Mucosa of descending colon (tissue), 3 donors: Measurements from ENCODE around the gene MADCAM1. TPM values are rescaled to one million over a fixed set of nuclear protein-coding genes. Genes with fewer than 3 reads are reported as not detected.

ENCODE experiments used
- ATAC-seq: fragments of 200-7000 bp; cut with Tn5 transposase; one replicate; pipeline ENCODE4 v1.9.1; 2020; ENCODE audit warnings: mild to moderate bottlenecking, moderate library complexity
- DNase-seq, 3 donors: peaks; one replicate each; pipeline ENCODE4 v3.0.0-alpha.2; 2020
- H3K36me3 ChIP-seq: fragments of 200-600 bp; one replicate; pipeline ENCODE4 v1.8.0; 2021; ENCODE audit warnings: low read depth, mild to moderate bottlenecking
- H3K4me1 ChIP-seq: fragments of 200-600 bp; one replicate; pipeline ENCODE4 v1.8.0; 2021; ENCODE audit warnings: low read depth, mild to moderate bottlenecking
- H3K4me3 ChIP-seq: fragments of 200-600 bp; one replicate; pipeline ENCODE4 v1.8.0; 2021; ENCODE audit warnings: mild to moderate bottlenecking
- H3K9me3 ChIP-seq: fragments of 200-600 bp; one replicate; pipeline ENCODE4 v1.8.0; 2021; ENCODE audit warnings: mild to moderate bottlenecking
- intact Hi-C, 2 donors: fragments of 100-400 bp; cut with DNase I in 1 of 2; cut with micrococcal nuclease in 1 of 2; formaldehyde crosslinking; loops; one replicate each; pipeline versions ENCODE4 v1.11.0 to v1.11.1; 2022; cut with DNase I, micrococcal nuclease
- total RNA-seq, 3 donors: library from RNA; stranded (reverse); fragmentation: NEBNext Ultra II Directional in 2 of 3; extraction: Animal tissue kit (Norgen Biotek cat#: 25700) in 2 of 3; gene quantifications; one replicate each; pipeline versions ENCODE4 v1.2.1 to v1.2.4, GENCODE V29; 2021 to 2023
- TF ChIP-seq, protein P1 (sequence below): fragments of 200-600 bp; IDR thresholded peaks from one replicate; pipeline ENCODE4 v1.8.0; 2022; ENCODE audit warnings: antibody characterized with exemption, mild to moderate bottlenecking
- donor health status: DM: no; HTN: no; CAD: no; lungs with moderate emphysema.
- donor health status: DM: no; HTN: no; CAD: no.
- donor health status: DM: no; HTN: yes; CAD: no.

Gene MADCAM1
- total RNA-seq, 3 donors from 2014 or later: 2.3 to 4.3 (median 4.1) TPM

DNA sequence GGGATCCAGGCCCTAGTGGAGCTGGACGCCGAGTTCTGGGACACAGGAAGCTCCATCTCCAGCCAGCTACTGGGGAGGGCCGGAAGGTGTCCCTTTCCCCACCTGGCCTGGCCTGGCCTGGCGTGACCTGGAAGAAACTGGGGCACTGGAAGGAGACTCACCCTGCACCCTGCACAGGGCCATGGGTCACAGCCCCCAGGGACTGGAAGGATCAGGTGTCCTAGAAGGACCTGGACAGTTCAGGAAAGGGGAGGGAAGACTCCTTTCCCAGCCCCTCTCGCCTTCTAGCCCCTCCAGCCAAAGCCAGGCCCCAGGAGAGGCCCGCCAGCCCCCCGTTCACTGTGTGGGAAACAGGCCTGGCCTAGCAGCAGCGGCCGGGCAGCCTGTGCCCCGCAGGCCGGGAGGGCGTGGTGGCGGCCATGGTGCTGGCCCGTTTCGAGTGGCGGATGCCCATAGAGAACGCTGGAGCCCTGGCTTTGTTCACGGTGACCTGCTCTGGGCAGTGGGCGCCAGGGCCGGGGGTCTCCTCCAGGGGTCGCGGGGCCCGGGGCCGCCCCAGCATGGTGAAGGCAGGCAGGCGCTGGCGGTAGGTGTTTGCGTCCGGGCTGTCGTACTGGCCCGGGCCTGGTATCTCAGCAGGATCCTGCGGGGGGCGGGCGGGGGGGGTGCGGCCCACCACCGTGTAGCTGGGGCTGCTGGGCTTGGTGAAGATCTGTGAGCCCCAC lies 32.6 kb upstream of the MADCAM1 start:
- Histone ChIP-seq H3K36me3 (no peaks in the 10 kb centered on the region), H3K4me3 (no peak overlapping the region), H3K4me1 (peaks cover 15% of the 10 kb centered on the region), H3K9me3 (no peaks in the 10 kb centered on the region)
- intact Hi-C loops: no loop called here
- TF ChIP-seq, protein P1, sequence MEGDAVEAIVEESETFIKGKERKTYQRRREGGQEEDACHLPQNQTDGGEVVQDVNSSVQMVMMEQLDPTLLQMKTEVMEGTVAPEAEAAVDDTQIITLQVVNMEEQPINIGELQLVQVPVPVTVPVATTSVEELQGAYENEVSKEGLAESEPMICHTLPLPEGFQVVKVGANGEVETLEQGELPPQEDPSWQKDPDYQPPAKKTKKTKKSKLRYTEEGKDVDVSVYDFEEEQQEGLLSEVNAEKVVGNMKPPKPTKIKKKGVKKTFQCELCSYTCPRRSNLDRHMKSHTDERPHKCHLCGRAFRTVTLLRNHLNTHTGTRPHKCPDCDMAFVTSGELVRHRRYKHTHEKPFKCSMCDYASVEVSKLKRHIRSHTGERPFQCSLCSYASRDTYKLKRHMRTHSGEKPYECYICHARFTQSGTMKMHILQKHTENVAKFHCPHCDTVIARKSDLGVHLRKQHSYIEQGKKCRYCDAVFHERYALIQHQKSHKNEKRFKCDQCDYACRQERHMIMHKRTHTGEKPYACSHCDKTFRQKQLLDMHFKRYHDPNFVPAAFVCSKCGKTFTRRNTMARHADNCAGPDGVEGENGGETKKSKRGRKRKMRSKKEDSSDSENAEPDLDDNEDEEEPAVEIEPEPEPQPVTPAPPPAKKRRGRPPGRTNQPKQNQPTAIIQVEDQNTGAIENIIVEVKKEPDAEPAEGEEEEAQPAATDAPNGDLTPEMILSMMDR: no peak
- ATAC-seq: no peak
- DNase-seq: no peak

DNA sequence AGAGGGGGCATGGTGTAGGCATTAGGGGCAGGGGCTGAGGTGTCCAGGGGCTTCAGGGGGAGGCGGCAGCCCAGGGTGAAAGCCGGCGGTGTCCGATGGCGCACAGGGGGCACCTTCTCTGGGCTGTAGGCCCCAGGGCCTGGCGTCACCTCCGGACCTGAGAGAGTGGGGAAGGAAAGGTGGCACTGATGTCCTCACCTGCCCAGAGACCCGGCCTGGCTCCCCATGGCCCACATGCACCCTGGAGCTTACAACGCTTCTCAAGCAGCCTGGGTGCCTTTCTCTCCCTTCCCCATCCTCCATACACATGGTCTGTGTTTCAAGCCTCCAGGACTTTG lies 32.1 kb upstream of the MADCAM1 start:
- TF ChIP-seq, protein P1: no peak
- Histone ChIP-seq H3K4me1 (peaks cover 15% of the 10 kb centered on the region), H3K36me3 (no peaks in the 10 kb centered on the region), H3K9me3 (no peaks in the 10 kb centered on the region), H3K4me3 (no peak overlapping the region)
- DNase-seq (no peak), ATAC-seq (no peak)
- intact Hi-C loops: no loop called here

DNA sequence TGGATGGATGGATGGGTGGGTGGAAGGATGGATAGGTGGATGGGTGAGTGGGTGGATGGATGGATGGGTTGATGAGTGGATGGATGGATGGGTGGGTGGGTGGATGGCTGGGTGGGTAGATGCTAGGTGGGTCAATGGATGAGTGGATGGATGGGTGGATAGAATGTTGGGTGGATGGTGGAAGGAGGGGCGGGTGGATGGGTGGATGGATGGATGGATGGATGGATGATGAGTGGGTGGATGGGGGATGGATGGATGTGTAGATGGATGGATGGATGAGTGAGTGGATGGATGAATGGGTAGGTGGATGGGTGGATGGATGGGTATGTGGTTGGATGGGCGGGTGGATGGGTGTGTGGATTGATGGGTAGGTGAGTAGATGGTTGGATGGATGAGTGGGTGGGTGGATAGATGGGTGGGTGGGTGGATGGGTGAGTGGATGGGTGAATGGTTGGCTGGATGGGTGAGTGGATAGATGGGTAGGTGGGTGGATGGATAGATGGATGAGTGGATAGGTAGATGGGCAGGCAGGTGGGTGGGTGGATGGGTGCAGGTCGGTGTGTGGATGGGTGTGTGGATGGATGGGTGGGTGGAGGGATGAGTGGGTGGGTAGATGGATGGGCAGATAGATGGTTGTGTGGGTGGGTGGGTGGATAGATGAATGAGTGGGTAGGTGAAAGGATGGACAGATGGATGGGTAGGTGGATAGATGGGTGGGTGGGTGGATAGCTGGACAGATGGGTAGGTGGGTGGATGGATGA lies 31.1 kb upstream of the MADCAM1 start:
- H3K4me3 ChIP-seq: no peak overlapping the region
- intact Hi-C loops: no loop called here
- peaks cover 9% of the 10 kb centered on the region for H3K4me1 ChIP-seq
- no peak for DNase-seq
- no peaks in the 10 kb centered on the region for H3K9me3 ChIP-seq
- ATAC-seq: no peak
- H3K36me3 ChIP-seq: no peaks in the 10 kb centered on the region
- TF ChIP-seq, protein P1: no peak

DNA sequence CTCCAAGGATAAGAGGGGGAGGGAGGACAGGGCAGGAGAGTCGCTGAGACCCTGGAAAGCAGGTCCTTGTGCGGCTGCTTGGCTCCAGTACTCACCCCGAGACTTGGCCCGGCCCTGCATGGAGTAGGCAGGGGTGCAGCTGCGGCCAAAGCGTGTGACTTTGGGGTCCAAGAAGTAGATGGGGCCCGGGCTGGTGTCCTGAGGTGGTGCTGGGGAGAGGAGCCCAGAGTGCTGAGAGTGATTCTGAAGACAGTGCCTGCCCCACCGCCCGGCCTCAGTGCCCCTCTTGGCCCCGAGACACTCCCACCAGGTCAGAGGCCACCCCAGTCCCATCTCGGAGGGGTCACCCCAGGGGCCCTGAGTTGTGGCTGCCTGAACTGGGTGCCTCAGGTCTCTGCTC lies 28.7 kb upstream of the MADCAM1 start:
- Histone ChIP-seq H3K4me1 (no peaks in the 10 kb centered on the region), H3K9me3 (no peaks in the 10 kb centered on the region), H3K36me3 (no peaks in the 10 kb centered on the region), H3K4me3 (no peak overlapping the region)
- ATAC-seq (no peak), DNase-seq (no peak)
- TF ChIP-seq, protein P1: no peak
- intact Hi-C loops: no loop called here

DNA sequence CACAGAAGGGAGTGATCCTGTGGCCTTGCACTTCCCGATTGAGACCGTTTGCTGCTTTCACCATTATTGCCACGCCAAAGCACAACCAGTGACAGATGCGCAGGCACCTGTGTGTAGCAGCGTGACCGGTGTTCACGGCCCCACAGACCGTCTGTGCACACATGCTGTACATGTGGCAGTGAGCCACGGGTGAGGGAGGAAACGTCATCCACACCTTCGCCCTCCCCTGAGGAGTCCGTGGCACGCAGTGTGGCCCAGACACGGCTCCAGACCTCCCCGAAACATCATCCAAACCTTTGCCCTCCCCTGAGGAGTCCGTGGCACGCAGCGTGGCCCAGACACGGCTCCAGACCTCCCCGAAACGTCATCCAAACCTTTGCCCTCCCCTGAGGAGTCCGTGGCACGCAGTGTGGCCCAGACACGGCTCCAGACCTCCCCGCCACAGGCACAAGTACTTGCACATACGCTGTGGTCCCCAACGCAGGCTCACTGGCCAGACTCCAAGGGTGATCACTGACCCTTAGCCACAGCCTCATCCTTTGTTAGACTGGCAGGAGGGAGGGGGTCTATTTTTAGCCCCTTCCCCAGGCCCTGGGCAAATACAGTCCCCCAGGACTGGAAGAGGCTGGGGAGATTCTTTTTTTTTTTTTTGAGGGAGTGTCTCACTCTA lies 27.6 kb upstream of the MADCAM1 start:
- TF ChIP-seq, protein P1: no peak
- Histone ChIP-seq H3K9me3 (no peaks in the 10 kb centered on the region), H3K4me1 (no peaks in the 10 kb centered on the region), H3K4me3 (no peak overlapping the region), H3K36me3 (no peaks in the 10 kb centered on the region)
- intact Hi-C loops: no loop called here
- ATAC-seq: no peak
- no peak for DNase-seq
